ENCODE data around the gene PSMC4. TPM values are rescaled to one million over a fixed set of nuclear protein-coding genes. Genes with fewer than 3 reads are reported as not detected.

Gene PSMC4
- 10 to 100 TPM; 59.0 to 67.1 TPM for total RNA-seq
- long read RNA-seq, donor 1, transcript PSMC4-201 (11 exons, 1,591 nt) = major isoform, 16 of 21 reads
- long read RNA-seq, donor 1, partial matches to known transcripts = 4 of 21 reads
- long read RNA-seq, donor 1, other reads (novel, unspliced or antisense) = 1 of 21 reads
- long read RNA-seq, donor 2, transcript PSMC4-203 (10 exons, 1,532 nt) = minor isoform, 6 of 277 reads
- long read RNA-seq, donor 2, transcript PSMC4-201 (11 exons, 1,591 nt) = major isoform, 258 of 277 reads
- long read RNA-seq, donor 2, partial matches to known transcripts = 3 of 277 reads
- long read RNA-seq, donor 2, other reads (novel, unspliced or antisense) = 8 of 277 reads

- intact Hi-C loops (cut with DNase I) = loop anchor here in 1 of 2 donors (10.0 kb wide), 1 partner anchor 126 kb away; the partner anchor contains the start of gene FBL
- peak; percentile 99 for DNase-seq (ENCODE audit: low spot score)
Observed at GRCh38 chr19:39970675-39971379, at the start of gene PSMC4. TSS of gene PSMC4 (plus strand) at chr19:39971165. CDS start at chr19:39971203, 38 bp downstream.

GRCh38 chr19:39923862-39924261, 47.1 kb upstream of the PSMC4 start:
- intact Hi-C loops (cut with DNase I) = no loop called here
- no peak for DNase-seq (ENCODE audit: low spot score)

GRCh38 chr19:39924389-39924788, 46.6 kb upstream of the PSMC4 start:
- intact Hi-C loops (cut with DNase I) = no loop called here
- DNase-seq (ENCODE audit: low spot score) = no peak

GRCh38 chr19:39924952-39925351, 46.0 kb upstream of the PSMC4 start:
- intact Hi-C loops (cut with DNase I) = no loop called here
- no peak for DNase-seq (ENCODE audit: low spot score)

- DNase-seq (ENCODE audit: low spot score) = no peak
- intact Hi-C loops (cut with DNase I) = no loop called here
Observed at GRCh38 chr19:39926170-39926760, 44.7 kb upstream of the PSMC4 start.

GRCh38 chr19:39927076-39927475, 43.9 kb upstream of the PSMC4 start:
- DNase-seq (ENCODE audit: low spot score) = no peak
- intact Hi-C loops (cut with DNase I) = no loop called here

GRCh38 chr19:39927524-39928356, 43.2 kb upstream of the PSMC4 start:
- DNase-seq (ENCODE audit: low spot score) = no peak
- intact Hi-C loops (cut with DNase I) = no loop called here

- intact Hi-C loops (cut with DNase I) = no loop called here
- no peak for DNase-seq (ENCODE audit: low spot score)
Observed at GRCh38 chr19:39928357-39928725, 42.6 kb upstream of the PSMC4 start.

GRCh38 chr19:39929750-39930149, 41.2 kb upstream of the PSMC4 start:
- no peak for DNase-seq (ENCODE audit: low spot score)
- intact Hi-C loops (cut with DNase I) = no loop called here

GRCh38 chr19:39934584-39935363, 36.2 kb upstream of the PSMC4 start, which contains the start of gene FCGBP:
TSS of gene FCGBP (minus strand) at chr19:39934634.
- intact Hi-C loops (cut with DNase I) = no loop called here

GRCh38 chr19:39935364-39935661, 35.7 kb upstream of the PSMC4 start:
- DNase-seq (ENCODE audit: low spot score) = no peak
- intact Hi-C loops (cut with DNase I) = no loop called here

More at GRCh38 chr19:39934584-39935363, 36.2 kb upstream of the PSMC4 start, which contains the start of gene FCGBP:
- no peak for DNase-seq (ENCODE audit: low spot score)

GRCh38 chr19:39936020-39936419, 34.9 kb upstream of the PSMC4 start:
- DNase-seq (ENCODE audit: low spot score) = no peak

GRCh38 chr19:39936622-39937021, 34.3 kb upstream of the PSMC4 start:
- intact Hi-C loops (cut with DNase I) = no loop called here
- DNase-seq (ENCODE audit: low spot score) = no peak

More at GRCh38 chr19:39936020-39936419, 34.9 kb upstream of the PSMC4 start:
- intact Hi-C loops (cut with DNase I) = no loop called here

GRCh38 chr19:39937094-39937720, 33.8 kb upstream of the PSMC4 start:
- no peak for DNase-seq (ENCODE audit: low spot score)
- intact Hi-C loops (cut with DNase I) = no loop called here

- intact Hi-C loops (cut with DNase I) = no loop called here
- DNase-seq (ENCODE audit: low spot score) = no peak
Observed at GRCh38 chr19:39937787-39938186, 33.2 kb upstream of the PSMC4 start.

GRCh38 chr19:39939556-39939955, 31.4 kb upstream of the PSMC4 start:
- DNase-seq (ENCODE audit: low spot score) = no peak
- intact Hi-C loops (cut with DNase I) = no loop called here

- DNase-seq (ENCODE audit: low spot score) = no peak
- intact Hi-C loops (cut with DNase I) = no loop called here
Observed at GRCh38 chr19:39940221-39940833, 30.6 kb upstream of the PSMC4 start.

- intact Hi-C loops (cut with DNase I) = no loop called here
- no peak for DNase-seq (ENCODE audit: low spot score)
Observed at GRCh38 chr19:39941151-39941550, 29.8 kb upstream of the PSMC4 start.
